Posterior cingulate gyrus (tissue), 11 donors: ENCODE measurements around the gene SYT4.

Experiments used
- DNase-seq, 10 donors: peaks; one replicate each; pipeline versions ENCODE4 v3.0.0 to v3.0.0-alpha.2; 2020 to 2021; ENCODE audit warnings: mixed read lengths in 3 of 10
- intact Hi-C: fragments of 100-400 bp; cut with DNase I; formaldehyde crosslinking; loops from one replicate; pipeline ENCODE4 v1.15.1; 2023

The SYT4 gene

DNA sequence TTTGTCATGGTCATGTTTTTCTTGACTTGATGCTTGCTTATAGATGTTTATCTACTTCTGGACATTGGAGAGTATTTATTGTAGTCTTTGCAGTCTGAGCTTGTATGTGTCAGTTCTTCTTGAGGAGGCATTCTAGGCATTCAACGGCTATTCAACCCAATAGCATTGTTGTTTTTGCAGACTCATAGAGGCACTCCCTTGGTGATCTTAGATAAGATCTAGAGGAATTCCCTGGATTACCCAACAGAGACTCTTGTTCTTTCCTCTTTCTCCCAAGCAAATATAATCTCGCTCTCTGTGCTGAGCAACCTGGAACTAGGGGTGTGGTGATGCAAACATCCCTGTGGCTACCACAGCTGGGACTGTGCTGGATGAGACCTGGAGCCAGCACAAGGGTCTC is 40.4 kb downstream of the SYT4 start:
- intact Hi-C loops = loop anchor here (10.0 kb wide), 1 partner anchor 52 kb away; no protein-coding TSS in a partner anchor
- no peak for DNase-seq

DNA sequence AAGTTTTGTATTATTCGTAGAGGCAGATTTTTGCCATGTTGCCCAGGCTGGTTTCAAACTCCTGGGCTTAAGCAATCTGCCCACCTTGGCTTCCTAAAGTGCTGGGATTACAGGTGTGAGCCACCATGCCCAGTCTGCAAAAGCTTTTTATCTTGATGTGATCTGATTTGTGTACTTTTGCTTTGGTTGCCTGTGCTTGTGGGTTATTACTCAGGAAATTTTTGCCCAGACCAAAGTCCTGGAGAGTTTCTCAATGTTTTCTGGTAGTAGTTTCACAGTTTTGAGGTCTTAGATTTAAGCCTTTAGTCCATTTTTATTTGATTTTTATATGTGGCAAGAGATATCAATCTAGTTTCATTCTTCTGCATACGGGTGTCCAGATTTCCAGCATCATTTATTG is 42.4 kb downstream of the SYT4 start:
- intact Hi-C loops = loop anchor here (10.0 kb wide), 1 partner anchor 50 kb away; no protein-coding TSS in a partner anchor
- no peak for DNase-seq

GRCh38 chr18:43222501-43222900 is 54.8 kb downstream of the SYT4 start:
- no peak for DNase-seq
- intact Hi-C loops = no loop called here

DNA sequence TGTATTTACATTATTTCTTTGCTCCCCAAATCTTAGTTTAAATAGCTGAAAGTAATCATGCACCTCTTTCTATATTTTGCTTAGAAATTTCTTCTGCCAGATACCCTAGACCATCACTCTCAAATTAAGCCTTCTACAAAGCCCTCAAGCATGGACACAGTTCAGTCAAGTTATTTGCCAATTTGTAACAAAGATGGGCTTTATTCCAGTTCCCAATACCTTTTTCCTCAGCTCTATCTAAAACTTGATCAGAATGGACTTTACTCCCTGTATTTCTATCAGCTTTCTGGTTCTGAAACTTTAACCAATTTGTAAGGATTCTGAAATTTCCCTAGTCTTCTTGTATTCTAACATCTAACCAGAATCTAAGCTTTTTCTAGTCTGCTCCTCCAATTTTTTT is 56.6 kb downstream of the SYT4 start:
- no peak for DNase-seq
- intact Hi-C loops = no loop called here
